ENCODE data around the gene UBL4A.

- TF ChIP-seq POLR2AphosphoS5 (IDR thresholded peaks at IDR 0.05; ENCODE audit: insufficient read depth in 1 of 2, low read depth in 1 of 2) (peak in 1 of 2 donors; percentile 12), POLR2A (IDR thresholded peaks at IDR 0.05) (no peak)
- TF ChIP-seq, protein P1, sequence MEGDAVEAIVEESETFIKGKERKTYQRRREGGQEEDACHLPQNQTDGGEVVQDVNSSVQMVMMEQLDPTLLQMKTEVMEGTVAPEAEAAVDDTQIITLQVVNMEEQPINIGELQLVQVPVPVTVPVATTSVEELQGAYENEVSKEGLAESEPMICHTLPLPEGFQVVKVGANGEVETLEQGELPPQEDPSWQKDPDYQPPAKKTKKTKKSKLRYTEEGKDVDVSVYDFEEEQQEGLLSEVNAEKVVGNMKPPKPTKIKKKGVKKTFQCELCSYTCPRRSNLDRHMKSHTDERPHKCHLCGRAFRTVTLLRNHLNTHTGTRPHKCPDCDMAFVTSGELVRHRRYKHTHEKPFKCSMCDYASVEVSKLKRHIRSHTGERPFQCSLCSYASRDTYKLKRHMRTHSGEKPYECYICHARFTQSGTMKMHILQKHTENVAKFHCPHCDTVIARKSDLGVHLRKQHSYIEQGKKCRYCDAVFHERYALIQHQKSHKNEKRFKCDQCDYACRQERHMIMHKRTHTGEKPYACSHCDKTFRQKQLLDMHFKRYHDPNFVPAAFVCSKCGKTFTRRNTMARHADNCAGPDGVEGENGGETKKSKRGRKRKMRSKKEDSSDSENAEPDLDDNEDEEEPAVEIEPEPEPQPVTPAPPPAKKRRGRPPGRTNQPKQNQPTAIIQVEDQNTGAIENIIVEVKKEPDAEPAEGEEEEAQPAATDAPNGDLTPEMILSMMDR (IDR thresholded peaks at IDR 0.05), result no peak
Measured at GRCh38 chrX:154516656-154517100, 30.3 kb upstream of the UBL4A start.
